HG03460 (cell line): ENCODE results near the gene ZNF486.
"Not testable (repeated sequence)": the region's sequence is repeated elsewhere in the genome, so short reads cannot be mapped to it uniquely, and the experiment has no call there.

Experiments
- ATAC-seq: cut with Tn5 transposase; IDR thresholded peaks from one replicate; pipeline ENCODE4 v1.9.1; 2021; ENCODE audit not compliant: unreplicated experiment

ZNF486 gene

DNA sequence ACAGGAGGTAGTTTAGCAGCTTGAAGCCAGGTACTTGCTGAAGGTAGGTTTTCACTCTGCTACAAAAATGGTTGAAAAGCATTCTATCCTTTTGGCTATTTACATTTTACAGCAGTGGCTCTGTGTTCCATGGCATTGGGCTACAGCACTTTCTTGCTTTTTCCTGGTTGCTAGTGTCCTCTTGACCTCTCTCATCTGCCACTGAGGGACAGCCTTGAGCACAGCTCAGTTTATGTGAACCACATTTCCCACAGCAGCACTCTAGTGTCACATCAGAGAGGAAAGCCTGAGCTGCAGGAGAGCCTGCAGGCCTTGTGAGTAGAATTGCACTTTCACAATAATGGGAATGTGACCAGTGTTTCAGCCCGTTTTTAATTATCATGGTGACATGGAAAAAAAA lies 54.6 kb downstream of the ZNF486 start:
- not testable (repeated sequence) for ATAC-seq

- no peak for ATAC-seq
These were observed 66.1 kb downstream of the ZNF486 start for GRCh38 chr19:20233105-20233504.

DNA sequence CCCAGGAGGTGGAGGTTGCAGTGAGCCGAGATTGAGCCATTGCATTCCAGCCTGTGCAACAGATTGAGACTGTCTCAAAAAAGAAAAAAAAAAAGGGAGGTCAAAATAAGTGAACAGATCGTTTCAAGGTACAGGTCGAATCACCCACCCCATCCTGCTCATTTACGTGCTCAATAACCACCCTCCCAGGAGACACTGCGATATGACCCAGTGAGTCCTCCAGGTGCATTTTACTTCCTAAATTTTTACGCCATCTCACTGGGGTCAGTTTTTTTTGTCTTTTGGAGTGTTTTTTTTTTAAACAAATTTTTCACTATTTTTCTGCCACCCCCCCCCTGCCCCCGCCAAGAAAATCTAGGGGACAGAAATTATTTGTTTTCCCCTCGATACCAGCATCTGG lies 68.1 kb downstream of the ZNF486 start:
- no peak for ATAC-seq

DNA sequence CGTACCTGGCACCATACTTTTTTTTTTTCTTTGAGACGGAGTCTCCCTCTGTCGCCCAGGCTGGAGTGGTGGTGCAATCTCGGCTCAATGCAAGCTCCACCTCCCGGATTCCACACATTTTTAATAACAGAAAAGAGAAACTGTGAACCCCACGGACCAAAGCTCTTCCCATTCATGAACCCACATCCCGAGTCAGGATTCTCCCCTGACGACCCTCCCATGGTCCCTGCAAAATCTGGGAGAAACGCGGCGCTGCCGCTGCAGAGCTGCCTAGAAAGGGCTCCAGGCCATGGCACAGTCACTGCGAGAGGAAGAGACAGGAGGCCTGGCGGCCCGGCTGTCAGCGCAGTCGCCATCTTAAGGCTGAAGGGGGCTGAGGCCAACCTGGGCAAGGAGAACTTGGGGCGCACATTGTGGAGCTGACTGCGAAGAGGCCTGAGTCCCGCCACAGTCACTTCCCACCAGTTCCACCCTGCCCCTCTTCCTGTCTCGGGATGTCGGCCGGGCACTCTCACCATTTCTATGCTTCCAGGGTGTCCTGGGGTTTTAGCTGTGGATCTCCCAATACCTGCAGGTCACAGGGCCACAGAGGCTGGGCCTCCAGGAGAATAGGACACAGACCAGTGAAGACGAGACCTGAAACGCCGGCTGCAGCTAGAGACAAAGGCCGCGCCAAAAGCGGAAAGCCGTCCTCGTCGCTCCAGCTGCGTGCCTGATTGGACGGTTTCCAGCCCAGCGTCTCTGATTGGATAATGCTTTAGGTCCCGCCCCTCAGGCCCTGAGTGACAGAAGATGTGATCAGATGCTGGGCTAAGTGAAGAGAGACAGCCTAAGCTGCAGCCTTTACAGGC lies 71.0 kb downstream of the ZNF486 start:
- ATAC-seq: peak; percentile 86

- no peak for ATAC-seq
These were observed 76.6 kb downstream of the ZNF486 start for GRCh38 chr19:20243629-20244028.

GRCh38 chr19:20244356-20244755 lies 77.3 kb downstream of the ZNF486 start:
- no peak for ATAC-seq

- ATAC-seq: no peak
These were observed 78.3 kb downstream of the ZNF486 start for GRCh38 chr19:20245309-20245708.

GRCh38 chr19:20247016-20247683 lies 80.1 kb downstream of the ZNF486 start:
- ATAC-seq: no peak

DNA sequence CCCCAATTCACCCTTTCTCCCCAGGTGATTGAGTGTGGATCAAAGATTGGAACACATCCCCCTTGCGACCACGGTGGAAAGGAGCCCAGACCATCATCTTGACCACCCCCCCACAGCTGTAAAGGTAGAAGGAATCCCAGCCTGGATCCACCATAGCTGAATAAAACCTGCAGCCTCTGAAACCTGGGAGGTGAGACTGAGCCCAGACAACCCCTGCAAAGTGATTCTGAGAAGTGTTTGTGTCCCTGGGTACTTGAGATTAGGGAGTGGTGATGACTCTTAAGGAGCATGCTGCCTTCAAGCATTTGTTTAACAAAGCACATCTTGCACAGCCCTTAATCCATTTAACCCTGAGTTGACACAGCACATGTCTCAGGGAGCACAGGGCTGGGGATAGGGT lies 81.2 kb downstream of the ZNF486 start:
- not testable (repeated sequence) for ATAC-seq
